Measurements from ENCODE around the gene IGFL1.
"Not testable (repeated sequence)": the region's sequence is repeated elsewhere in the genome, so short reads cannot be mapped to it uniquely, and the experiment has no call there.

Gene IGFL1

DNA sequence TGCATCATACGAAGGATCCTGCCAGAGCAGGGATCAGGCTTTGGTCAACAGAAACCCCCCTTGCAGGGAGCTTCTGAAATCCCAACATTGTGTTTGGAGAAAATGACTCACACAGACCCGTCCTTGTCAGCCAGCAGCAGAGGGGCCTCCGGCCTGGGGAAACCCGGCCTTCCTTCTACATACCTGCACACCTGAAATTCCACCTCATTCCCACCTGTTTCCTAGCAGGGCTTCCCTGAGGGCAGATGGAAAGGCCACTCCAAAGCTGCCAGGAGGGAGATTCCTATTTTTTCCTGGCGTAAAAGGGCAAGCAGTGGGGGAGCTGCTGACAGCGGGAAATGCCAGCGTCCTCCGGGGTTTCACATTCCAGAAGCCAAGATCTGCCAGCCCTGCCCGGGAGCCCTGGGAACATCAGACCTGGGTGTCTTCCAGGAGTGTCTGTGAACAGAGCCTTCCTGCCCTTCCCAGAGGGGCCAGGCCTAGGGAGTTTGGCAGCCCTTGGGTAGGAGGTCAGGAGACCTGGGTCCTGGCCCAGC, 3.0 kb upstream of the IGFL1 start:
- no peak for DNase-seq

DNA sequence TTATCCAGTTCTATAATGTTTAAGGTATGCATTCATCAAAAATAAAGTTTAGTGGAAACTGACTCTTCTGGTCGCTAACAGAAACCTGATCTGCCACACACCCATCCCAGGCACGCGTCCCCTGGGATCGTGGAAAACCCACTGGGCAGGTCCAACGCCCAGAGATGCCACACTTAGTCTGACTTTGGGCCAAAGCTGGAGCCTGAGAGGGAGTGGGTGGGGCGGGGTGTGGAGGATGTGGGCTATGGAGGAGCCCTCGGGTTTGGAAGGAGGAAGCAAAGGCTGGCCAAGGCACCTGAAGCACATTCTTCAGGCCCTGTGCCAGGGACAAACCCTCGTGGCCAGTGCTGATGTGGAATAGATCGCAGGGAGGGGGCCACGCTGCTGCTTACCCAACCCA, 2.5 kb downstream of the IGFL1 start:
- DNase-seq, result no peak

- DNase-seq, result no peak
Measured at GRCh38 chr19:46232468-46232867, 2.9 kb downstream of the IGFL1 start.

GRCh38 chr19:46232938-46233621, 3.5 kb downstream of the IGFL1 start:
- no peak for DNase-seq

DNA sequence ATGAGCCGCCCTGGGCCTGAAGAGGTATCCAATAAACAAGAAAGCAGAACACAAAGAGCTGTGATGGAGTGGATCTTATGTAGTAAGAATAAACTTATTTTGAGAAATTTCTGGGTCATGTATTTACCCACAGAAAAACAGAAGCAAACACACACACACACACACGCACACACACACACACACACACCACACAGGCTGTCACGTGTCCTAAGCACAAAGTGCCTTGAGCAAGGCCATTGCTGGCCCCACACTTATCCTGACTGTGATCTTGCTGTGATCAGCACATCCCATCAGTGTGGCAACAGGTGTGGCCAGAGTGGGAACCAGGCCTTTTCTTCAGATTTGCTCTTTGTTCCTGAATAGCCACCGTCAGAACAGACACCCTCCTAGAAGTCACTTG, 4.3 kb downstream of the IGFL1 start:
- not testable (repeated sequence) for DNase-seq

GRCh38 chr19:46238141-46238540, 8.6 kb downstream of the IGFL1 start:
- DNase-seq, result not testable (repeated sequence)

- no peak for DNase-seq
Measured at GRCh38 chr19:46239193-46240024, 9.9 kb downstream of the IGFL1 start.

- DNase-seq, result no peak
Measured at GRCh38 chr19:46240693-46241092, 11.2 kb downstream of the IGFL1 start.

- no peak for DNase-seq
Measured at GRCh38 chr19:46241626-46242025, 12.1 kb downstream of the IGFL1 start.

DNA sequence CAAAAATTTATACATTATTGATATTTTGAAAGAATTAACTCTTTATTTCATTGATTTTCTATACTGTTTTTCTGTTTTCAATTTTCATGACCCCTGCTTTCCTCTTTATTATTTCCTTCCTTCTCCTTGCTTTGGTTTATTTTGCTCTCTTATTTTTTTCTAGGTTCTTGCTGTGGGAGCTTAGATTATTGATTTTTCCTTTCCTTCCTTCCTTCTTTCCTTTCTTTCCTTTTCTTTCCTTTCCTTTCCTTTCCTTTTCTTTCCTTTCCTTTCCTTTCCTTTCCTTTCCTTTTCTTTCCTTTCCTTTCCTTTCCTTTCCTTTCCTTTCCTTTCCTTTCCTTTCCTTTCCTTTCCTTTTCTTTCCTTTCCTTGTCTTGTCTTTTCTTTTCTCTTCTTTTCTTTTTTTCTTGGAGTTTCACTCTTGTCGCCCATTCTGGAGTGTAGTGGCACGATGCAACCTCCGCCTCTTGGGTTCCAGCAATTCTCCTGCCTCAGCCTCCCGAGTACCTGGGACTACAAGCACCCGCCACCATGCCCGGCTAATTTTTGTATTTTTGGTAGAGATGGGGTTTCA, 13.6 kb downstream of the IGFL1 start:
- DNase-seq, result not testable (repeated sequence)

- DNase-seq, result no peak
Measured at GRCh38 chr19:46250076-46250735, 20.7 kb downstream of the IGFL1 start.

- no peak for DNase-seq
Measured at GRCh38 chr19:46251416-46251815, 21.9 kb downstream of the IGFL1 start.

DNA sequence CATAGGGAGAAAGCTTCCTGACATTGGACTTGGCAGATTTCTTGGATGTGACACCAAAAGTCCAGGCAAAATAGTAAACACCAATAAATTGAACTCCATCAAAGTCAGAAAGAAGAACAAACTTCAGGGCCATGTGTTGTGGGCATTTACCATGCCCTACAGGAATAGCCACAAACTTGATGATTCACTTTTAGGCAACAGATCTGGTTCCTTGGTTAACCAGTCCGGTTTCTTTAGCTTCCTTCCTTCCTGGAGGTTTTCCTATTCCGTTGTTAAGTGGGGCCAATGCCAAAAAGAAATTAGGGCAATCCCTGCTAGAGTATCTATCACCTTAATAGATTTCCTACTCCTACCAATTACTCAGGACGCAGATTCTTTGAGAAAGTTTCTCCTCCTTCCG, 25.2 kb downstream of the IGFL1 start:
- DNase-seq, result no peak

- no peak for DNase-seq
Measured at GRCh38 chr19:46256855-46257254, 27.3 kb downstream of the IGFL1 start.

DNA sequence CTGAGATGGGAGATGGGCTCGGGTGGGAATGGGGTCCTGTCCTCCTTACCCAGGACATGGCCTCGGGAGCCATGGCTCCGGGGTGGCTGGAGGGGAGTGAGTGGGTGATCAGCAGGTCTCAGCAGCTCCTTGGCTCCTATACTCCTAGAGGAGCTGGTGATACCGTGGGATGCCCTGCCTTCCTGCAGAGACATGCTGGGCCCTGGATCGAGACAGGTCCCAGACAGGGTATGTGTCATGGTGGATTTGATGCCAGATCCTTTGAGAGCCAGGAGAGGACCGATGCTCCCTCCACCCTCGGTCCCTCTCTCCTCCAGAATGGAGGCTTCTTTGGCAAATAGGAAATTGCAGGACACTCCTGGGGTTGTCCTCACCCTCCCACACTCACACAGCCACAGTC, 32.0 kb downstream of the IGFL1 start:
- DNase-seq, result not testable (repeated sequence)

DNA sequence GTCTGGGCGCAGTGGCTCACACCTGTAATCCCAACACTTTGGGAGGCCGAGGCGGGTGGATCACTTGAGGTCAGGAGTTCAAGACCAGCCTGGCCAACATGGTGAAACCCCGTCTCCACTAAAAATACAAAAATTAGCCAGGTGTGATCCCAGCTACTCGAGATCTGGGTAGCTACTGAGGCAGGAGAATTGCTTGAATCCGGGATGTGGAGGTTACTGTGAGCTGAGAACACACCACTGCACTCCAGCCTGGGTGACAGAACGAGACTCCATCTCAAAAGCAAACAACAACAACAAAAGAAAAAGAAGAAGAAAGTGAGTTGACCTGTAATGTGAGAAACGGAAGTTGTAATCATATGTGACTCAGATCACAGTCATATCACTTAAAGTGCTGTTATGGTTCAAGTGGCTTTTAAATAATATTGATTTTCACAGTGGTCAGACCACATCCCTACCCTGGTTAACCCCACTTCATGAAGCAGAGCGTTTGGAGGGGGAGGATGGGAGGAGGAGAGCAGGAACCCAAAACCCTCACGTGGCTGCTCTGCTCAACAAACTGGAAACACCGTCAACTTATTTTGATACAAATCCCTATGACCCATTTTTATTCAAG, 33.2 kb downstream of the IGFL1 start:
- DNase-seq, result peak; percentile 57

- not testable (repeated sequence) for DNase-seq
Measured at GRCh38 chr19:46264801-46265200, 35.3 kb downstream of the IGFL1 start.

GRCh38 chr19:46265217-46265828, 35.8 kb downstream of the IGFL1 start:
- peak; percentile 74 for DNase-seq

DNA sequence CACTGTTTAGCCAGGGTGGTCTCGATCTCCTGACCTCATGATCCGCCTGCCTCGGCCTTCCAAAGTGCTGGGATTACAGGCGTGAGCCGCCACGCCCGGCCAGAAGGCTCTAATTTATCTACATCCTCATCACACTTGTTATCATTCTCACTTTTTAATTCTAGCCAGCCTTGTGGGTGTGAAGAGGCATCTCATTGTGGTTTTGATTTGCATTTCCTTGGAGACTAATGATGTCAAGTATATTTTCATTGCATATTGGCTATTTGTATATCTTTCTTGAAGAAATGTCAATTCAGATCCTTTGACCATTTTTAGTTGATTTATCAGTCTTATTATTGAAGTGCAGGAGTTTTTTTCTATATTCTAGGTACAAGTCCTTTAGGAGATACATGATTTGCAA, 39.6 kb downstream of the IGFL1 start:
- DNase-seq, result no peak

DNA sequence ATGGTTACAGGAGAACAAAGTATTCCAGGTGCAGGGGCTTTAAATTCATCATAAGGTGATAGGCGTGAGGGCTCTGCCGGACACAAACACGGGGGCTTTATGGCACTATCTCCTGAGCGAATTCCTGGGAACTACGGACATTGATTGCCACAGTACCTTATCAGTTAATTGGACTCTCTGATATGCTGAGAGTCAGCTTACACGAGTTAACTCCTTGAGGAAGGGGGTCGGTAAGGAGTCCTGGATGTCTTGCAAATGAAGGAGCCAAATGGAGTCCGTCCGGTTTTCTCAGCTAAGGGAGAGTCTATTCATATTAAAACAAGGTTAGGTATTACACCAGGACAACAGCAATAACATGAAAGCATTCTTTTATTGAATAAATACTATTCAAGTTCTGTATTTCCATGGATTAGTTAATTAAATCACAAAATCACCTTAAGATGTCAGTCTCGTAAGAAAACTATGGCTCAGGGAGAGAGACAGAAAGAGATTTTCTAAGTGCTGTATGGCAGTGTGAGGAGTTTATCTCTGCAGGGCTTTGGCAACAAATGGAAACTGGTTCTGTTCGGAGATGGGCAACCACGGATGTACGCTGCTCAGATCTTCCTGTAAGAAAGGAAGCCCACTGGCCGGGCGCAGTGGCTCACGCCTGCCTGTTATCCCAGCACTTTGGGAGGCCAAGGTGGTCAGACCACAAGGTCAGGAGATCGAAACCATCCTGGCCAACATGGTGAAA, 41.1 kb downstream of the IGFL1 start:
- no peak for DNase-seq

GRCh38 chr19:46271481-46272197, 42.1 kb downstream of the IGFL1 start:
- DNase-seq, result no peak

Data from activated gamma-delta T cell treated with Interleukin-2 at 50 U/mL for 16 hours (primary cell).